ENCODE measurements around the gene APBA1.

DNA sequence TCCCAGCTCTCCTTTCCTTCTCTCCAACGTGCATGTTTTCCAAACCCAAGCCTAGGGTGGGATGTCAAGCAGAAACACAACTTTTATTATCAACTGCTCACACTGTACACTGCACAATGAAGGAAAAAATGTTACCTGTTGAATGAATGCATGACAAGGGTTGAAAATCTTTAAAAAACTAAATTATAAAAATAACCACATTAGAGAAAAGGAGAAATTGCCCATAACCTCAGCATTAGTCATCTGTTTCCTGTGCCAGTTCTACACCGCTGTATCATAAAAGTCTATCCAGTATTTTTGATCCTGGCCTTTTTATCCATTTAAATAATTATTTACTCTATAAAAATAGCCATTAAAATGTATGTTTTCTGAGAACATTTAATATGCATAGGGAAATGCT lies 101.1 kb downstream of the APBA1 start:
- no peak for TF ChIP-seq EZH2 (IDR thresholded peaks at IDR 0.05; ENCODE audit: borderline replicate concordance, low read depth, low read length, severe bottlenecking)
- TF ChIP-seq, protein P1, sequence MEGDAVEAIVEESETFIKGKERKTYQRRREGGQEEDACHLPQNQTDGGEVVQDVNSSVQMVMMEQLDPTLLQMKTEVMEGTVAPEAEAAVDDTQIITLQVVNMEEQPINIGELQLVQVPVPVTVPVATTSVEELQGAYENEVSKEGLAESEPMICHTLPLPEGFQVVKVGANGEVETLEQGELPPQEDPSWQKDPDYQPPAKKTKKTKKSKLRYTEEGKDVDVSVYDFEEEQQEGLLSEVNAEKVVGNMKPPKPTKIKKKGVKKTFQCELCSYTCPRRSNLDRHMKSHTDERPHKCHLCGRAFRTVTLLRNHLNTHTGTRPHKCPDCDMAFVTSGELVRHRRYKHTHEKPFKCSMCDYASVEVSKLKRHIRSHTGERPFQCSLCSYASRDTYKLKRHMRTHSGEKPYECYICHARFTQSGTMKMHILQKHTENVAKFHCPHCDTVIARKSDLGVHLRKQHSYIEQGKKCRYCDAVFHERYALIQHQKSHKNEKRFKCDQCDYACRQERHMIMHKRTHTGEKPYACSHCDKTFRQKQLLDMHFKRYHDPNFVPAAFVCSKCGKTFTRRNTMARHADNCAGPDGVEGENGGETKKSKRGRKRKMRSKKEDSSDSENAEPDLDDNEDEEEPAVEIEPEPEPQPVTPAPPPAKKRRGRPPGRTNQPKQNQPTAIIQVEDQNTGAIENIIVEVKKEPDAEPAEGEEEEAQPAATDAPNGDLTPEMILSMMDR (IDR thresholded peaks at IDR 0.05; ENCODE audit: extremely low read depth in 1 of 2, insufficient read depth in 1 of 2, low read depth in 1 of 2, low read length in 2 of 2), result no peak
- TF ChIP-seq, protein P2, sequence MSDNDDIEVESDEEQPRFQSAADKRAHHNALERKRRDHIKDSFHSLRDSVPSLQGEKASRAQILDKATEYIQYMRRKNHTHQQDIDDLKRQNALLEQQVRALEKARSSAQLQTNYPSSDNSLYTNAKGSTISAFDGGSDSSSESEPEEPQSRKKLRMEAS (IDR thresholded peaks at IDR 0.05; ENCODE audit: insufficient read depth, insufficient read length), result no peak
